Hepatocyte (in vitro differentiated cells): ENCODE measurements around the gene VCX. TPM values are rescaled to one million over a fixed set of nuclear protein-coding genes. Genes with fewer than 3 reads are reported as not detected.

Source experiments
- DNase-seq: peaks from one replicate; pipeline ENCODE4 v3.0.0-alpha.2; 2016; ENCODE audit warnings: low spot score
- H2AFZ ChIP-seq: fragments of 200-600 bp; sonication (generic); 2 replicates; pipeline ENCODE4 v1.6.0; 2016; ENCODE audit warnings: antibody characterized with exemption, mild to moderate bottlenecking
- H3K27ac ChIP-seq: fragments of 200-600 bp; sonication (generic); 2 replicates; pipeline ENCODE4 v1.5.1; 2016; ENCODE audit warnings: mild to moderate bottlenecking
- H3K27me3 ChIP-seq: fragments of 200-600 bp; sonication (generic); 2 replicates; pipeline ENCODE4 v1.6.1; 2016
- H3K36me3 ChIP-seq: fragments of 200-600 bp; sonication (generic); replicated peaks from 2 replicates; pipeline ENCODE4 v1.5.1; 2016; ENCODE audit warnings: low read depth; ENCODE audit not compliant: insufficient read depth
- H3K4me1 ChIP-seq: fragments of 200-600 bp; sonication (generic); 2 replicates; pipeline ENCODE4 v1.5.1; 2016; ENCODE audit warnings: mild to moderate bottlenecking, moderate library complexity; ENCODE audit not compliant: insufficient read depth
- H3K4me2 ChIP-seq: fragments of 200-600 bp; sonication (generic); 2 replicates; pipeline ENCODE4 v1.6.0; 2016
- H3K4me3 ChIP-seq: fragments of 200-600 bp; sonication (generic); 2 replicates; pipeline ENCODE4 v1.5.1; 2016; ENCODE audit warnings: mild to moderate bottlenecking
- H3K79me2 ChIP-seq: fragments of 200-600 bp; sonication (generic); 2 replicates; pipeline ENCODE4 v1.6.0; 2017; ENCODE audit warnings: mild to moderate bottlenecking
- H3K9me2 ChIP-seq: fragments of 200-600 bp; sonication (generic); replicated peaks from 2 replicates; pipeline ENCODE4 v1.6.0; 2017; ENCODE audit warnings: mild to moderate bottlenecking; ENCODE audit not compliant: insufficient read depth
- H3K9me3 ChIP-seq: fragments of 200-600 bp; sonication (generic); 2 replicates; pipeline ENCODE4 v1.5.1; 2016; ENCODE audit warnings: low read depth, mild to moderate bottlenecking
- H4K20me1 ChIP-seq: fragments of 200-600 bp; sonication (generic); 2 replicates; pipeline ENCODE4 v1.6.0; 2016; ENCODE audit warnings: mild to moderate bottlenecking; ENCODE audit not compliant: insufficient read depth, poor library complexity, severe bottlenecking
- EZH2 ChIP-seq: fragments of 200-600 bp; sonication (generic); IDR thresholded peaks from 2 replicates; pipeline ENCODE4 v1.6.1; 2016; ENCODE audit warnings: antibody characterized with exemption, mild to moderate bottlenecking, borderline replicate concordance
- EZH2phosphoT487 ChIP-seq: fragments of 200-600 bp; sonication (generic); IDR thresholded peaks from one replicate; pipeline ENCODE4 v1.6.1; 2018; ENCODE audit warnings: antibody characterized with exemption, mild to moderate bottlenecking, low read depth, moderate library complexity; ENCODE audit not compliant: unreplicated experiment, severe bottlenecking
- WGBS: methylation state at CpG from one replicate; pipeline ENCODE4 v1.1.6; 2016; ENCODE audit warnings: low lambda C conversion rate; ENCODE audit errors: missing lambda C conversion rate; 5-methylcytosine and 5-hydroxymethylcytosine counted together
- polyA plus RNA-seq: library from polyadenylated mRNA; unstranded; fragments of >200 nt; fragmentation: Nextera tagmentation; extraction: Ambion mirVana; gene quantifications from 2 replicates; pipeline ENCODE4 v1.2.1, GENCODE V29; 2016
- total RNA-seq: library from RNA; depleted of rRNA; stranded (reverse); fragments of >200 nt; gene quantifications from 2 replicates; pipeline ENCODE4 v1.2.3, GENCODE V29; 2014
- TF ChIP-seq, protein P1 (sequence below): fragments of 200-600 bp; sonication (generic); IDR thresholded peaks from 2 replicates; pipeline ENCODE4 v1.5.1; 2016; ENCODE audit warnings: antibody characterized with exemption, mild to moderate bottlenecking; ENCODE audit not compliant: poor library complexity

VCX gene
- total and polyA plus RNA-seq, 2 experiments from 2014 or later: not detected

- Histone ChIP-seq H3K27ac (no peak overlapping the region), H2AFZ (no peak overlapping the region), H3K4me3 (no peak overlapping the region), H3K27me3 (no peaks in the 10 kb centered on the region), H3K4me1 (no peaks in the 10 kb centered on the region), H3K79me2 (no peaks in the 10 kb centered on the region), H3K9me3 (no peaks in the 10 kb centered on the region), H3K4me2 (no peak overlapping the region), H3K36me3 (no peaks in the 10 kb centered on the region), H3K9me2 (no peaks in the 10 kb centered on the region), H4K20me1 (no peaks in the 10 kb centered on the region)
- TF ChIP-seq, protein P1, sequence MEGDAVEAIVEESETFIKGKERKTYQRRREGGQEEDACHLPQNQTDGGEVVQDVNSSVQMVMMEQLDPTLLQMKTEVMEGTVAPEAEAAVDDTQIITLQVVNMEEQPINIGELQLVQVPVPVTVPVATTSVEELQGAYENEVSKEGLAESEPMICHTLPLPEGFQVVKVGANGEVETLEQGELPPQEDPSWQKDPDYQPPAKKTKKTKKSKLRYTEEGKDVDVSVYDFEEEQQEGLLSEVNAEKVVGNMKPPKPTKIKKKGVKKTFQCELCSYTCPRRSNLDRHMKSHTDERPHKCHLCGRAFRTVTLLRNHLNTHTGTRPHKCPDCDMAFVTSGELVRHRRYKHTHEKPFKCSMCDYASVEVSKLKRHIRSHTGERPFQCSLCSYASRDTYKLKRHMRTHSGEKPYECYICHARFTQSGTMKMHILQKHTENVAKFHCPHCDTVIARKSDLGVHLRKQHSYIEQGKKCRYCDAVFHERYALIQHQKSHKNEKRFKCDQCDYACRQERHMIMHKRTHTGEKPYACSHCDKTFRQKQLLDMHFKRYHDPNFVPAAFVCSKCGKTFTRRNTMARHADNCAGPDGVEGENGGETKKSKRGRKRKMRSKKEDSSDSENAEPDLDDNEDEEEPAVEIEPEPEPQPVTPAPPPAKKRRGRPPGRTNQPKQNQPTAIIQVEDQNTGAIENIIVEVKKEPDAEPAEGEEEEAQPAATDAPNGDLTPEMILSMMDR: peak; percentile 27
- TF ChIP-seq EZH2 (no peak), EZH2phosphoT487 (no peak)
- 72% methylated on average over 2 of the region's 2 CpGs for WGBS
- DNase-seq: peak; percentile 14
Measured at GRCh38 chrX:7828594-7828993, 14.4 kb upstream of the VCX start.

GRCh38 chrX:7841084-7841805, 1.7 kb upstream of the VCX start:
- no peaks in the 10 kb centered on the region for H3K4me1 ChIP-seq
- no peaks in the 10 kb centered on the region for H3K36me3 ChIP-seq
- TF ChIP-seq EZH2phosphoT487: no peak
- TF ChIP-seq, protein P1: no peak
- TF ChIP-seq EZH2: no peak
- H4K20me1 ChIP-seq: no peaks in the 10 kb centered on the region
- no peaks in the 10 kb centered on the region for H3K27me3 ChIP-seq
- 84% methylated on average over 3 of the region's 3 CpGs for WGBS
- H3K9me2 ChIP-seq: no peaks in the 10 kb centered on the region
- no peak overlapping the region for H3K4me2 ChIP-seq
- no peaks in the 10 kb centered on the region for H3K79me2 ChIP-seq
- no peak overlapping the region for H3K4me3 ChIP-seq
- no peaks in the 10 kb centered on the region for H3K9me3 ChIP-seq
- H2AFZ ChIP-seq: no peak overlapping the region
- DNase-seq: no peak
- H3K27ac ChIP-seq: no peak overlapping the region

- TF ChIP-seq, protein P1: no peak
- TF ChIP-seq EZH2phosphoT487: no peak
- no peak for TF ChIP-seq EZH2
- Histone ChIP-seq H2AFZ (no peak overlapping the region), H4K20me1 (no peaks in the 10 kb centered on the region), H3K27ac (no peak overlapping the region), H3K9me3 (no peaks in the 10 kb centered on the region), H3K27me3 (no peaks in the 10 kb centered on the region), H3K4me3 (no peak overlapping the region), H3K4me1 (no peaks in the 10 kb centered on the region), H3K4me2 (no peak overlapping the region), H3K36me3 (no peaks in the 10 kb centered on the region), H3K9me2 (no peaks in the 10 kb centered on the region), H3K79me2 (no peaks in the 10 kb centered on the region)
- 25% methylated on average over 1 of the region's 1 CpG for WGBS
- no peak for DNase-seq
Measured at GRCh38 chrX:7852166-7852565, 9.2 kb downstream of the VCX start.

DNA sequence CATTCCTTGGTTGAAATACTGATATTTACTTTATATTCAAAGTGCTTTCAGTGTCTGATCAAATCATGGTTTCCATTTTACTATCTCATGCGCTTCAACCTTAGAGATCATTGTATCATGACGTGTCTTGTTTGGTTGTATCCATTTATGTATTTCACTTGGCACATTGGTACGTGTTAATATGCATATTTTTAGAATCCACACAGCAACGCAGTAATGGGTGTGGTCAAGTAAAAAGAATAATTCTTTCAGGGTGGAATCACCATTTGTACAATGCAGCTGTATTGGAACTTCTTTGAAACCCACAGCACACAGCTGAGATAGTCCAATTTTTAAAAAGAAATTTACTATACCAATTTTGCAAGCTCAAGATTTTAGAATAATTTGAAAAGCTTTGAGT, 29.1 kb downstream of the VCX start:
- Histone ChIP-seq H3K79me2 (no peaks in the 10 kb centered on the region), H3K4me1 (no peaks in the 10 kb centered on the region), H3K36me3 (no peaks in the 10 kb centered on the region), H4K20me1 (no peaks in the 10 kb centered on the region), H2AFZ (no peak overlapping the region), H3K27me3 (no peaks in the 10 kb centered on the region), H3K4me2 (no peak overlapping the region), H3K9me3 (no peaks in the 10 kb centered on the region), H3K27ac (no peak overlapping the region), H3K4me3 (no peak overlapping the region), H3K9me2 (no peaks in the 10 kb centered on the region)
- 61% methylated on average over 4 of the region's 4 CpGs for WGBS
- TF ChIP-seq, protein P1: no peak
- TF ChIP-seq EZH2phosphoT487 (no peak), EZH2 (no peak)
- DNase-seq: no peak
